Sigmoid colon (tissue), 7 donors: Measurements from ENCODE around the gene ENTHD1. TPM values are rescaled to one million over a fixed set of nuclear protein-coding genes. Genes with fewer than 3 reads are reported as not detected.

Source experiments
- DNase-seq: peaks from one replicate; pipeline ENCODE4 v3.0.0-alpha.2; 2019
- H3K27ac ChIP-seq, 4 donors: fragments of 200-600 bp; sonication (generic); one replicate each; pipeline ENCODE4 v1.5.1; 2016 to 2019; ENCODE audit warnings: mild to moderate bottlenecking in 1 of 4
- H3K27me3 ChIP-seq, 3 donors: fragments of 200-600 bp; sonication (generic); one replicate each; pipeline ENCODE4 v1.5.1; 2019; ENCODE audit warnings: mild to moderate bottlenecking in 1 of 3
- H3K36me3 ChIP-seq, 4 donors: fragments of 200-600 bp; sonication (generic); one replicate each; pipeline ENCODE4 v1.5.1; 2016 to 2019
- H3K4me1 ChIP-seq, 4 donors: fragments of 200-600 bp; sonication (generic); one replicate each; pipeline ENCODE4 v1.5.1; 2017 to 2019
- H3K4me3 ChIP-seq, 4 donors: fragments of 200-600 bp; sonication (generic); one replicate each; pipeline ENCODE4 v1.5.1; 2017 to 2019; ENCODE audit warnings: mild to moderate bottlenecking in 2 of 4, moderate library complexity in 1 of 4
- H3K9me3 ChIP-seq, 4 donors: fragments of 200-600 bp in 3 of 4; sonication (generic) in 3 of 4; one replicate each; pipeline versions ENCODE4 v1.5.1 to v1.6.1; 2013 to 2019
- CTCF ChIP-seq, 4 experiments: fragments of 450-650 bp in 3 of 4; fragments of 200-600 bp in 1 of 4; IDR thresholded peaks; one replicate each; pipeline ENCODE4 v1.5.1; 2016 to 2019; ENCODE audit warnings: antibody characterized with exemption in 4 of 4, mild to moderate bottlenecking in 3 of 4, moderate library complexity in 2 of 4
- EP300 ChIP-seq, 4 donors: sonication (generic); formaldehyde crosslinking; IDR thresholded peaks; one replicate each; pipeline ENCODE4 v1.6.1; 2017; ENCODE audit warnings: antibody characterized with exemption in 4 of 4
- POLR2A ChIP-seq, 2 donors: fragments of 450-650 bp; IDR thresholded peaks; one replicate each; pipeline ENCODE4 v1.6.1; 2016; ENCODE audit warnings: antibody characterized with exemption in 2 of 2, mild to moderate bottlenecking in 2 of 2, moderate library complexity in 2 of 2
- POLR2AphosphoS5 ChIP-seq, 4 donors: sonication (generic); formaldehyde crosslinking; IDR thresholded peaks; one replicate each; pipeline ENCODE4 v1.6.1; 2017; ENCODE audit warnings: antibody characterized with exemption in 4 of 4
- WGBS, 2 donors: extraction: QIAGEN DNeasy Blood & Tissue Kit; methylation state at CpG; one replicate each; pipeline ENCODE4 v1.1.7; 2013; 5-methylcytosine and 5-hydroxymethylcytosine counted together
- intact Hi-C: fragments of 100-400 bp; cut with DNase I; formaldehyde crosslinking; loops from one replicate; pipeline ENCODE4 v1.15.1; 2023
- polyA plus RNA-seq, 3 donors: library from polyadenylated mRNA; stranded (reverse); fragments of 200-250 nt; gene quantifications; one replicate each; pipeline ENCODE4 v1.2.3, GENCODE V29; 2013
- total RNA-seq, 4 donors: library from RNA; depleted of rRNA; stranded (reverse); fragments of >200 nt; gene quantifications; one replicate each; pipeline ENCODE4 v1.1.0, GENCODE V29; 2016
- donor health status: healthy with polysubstance abuse.
- donor health status: Bipolar disorder and iron deficiency.
- donor health status: healthy.

Gene ENTHD1
- total and polyA plus RNA-seq, 7 donors, result 0.09 TPM; not detected in 6

- Histone ChIP-seq H3K4me1 (no peaks in the 10 kb centered on the region), H3K27ac (no peak overlapping the region), H3K9me3 (no peaks in the 10 kb centered on the region), H3K27me3 (peaks cover 0 to 33% (median 0%) of the 10 kb centered on the region in 3 donors), H3K36me3 (no peaks in the 10 kb centered on the region), H3K4me3 (no peak overlapping the region)
- WGBS, 2 donors, result 65 to 70% methylated on average over 2 of the region's 2 CpGs
- DNase-seq, result no peak
- TF ChIP-seq POLR2AphosphoS5 (IDR thresholded peaks at IDR 0.05) (no peak), POLR2A (IDR thresholded peaks at IDR 0.05) (no peak), CTCF (IDR thresholded peaks at IDR 0.05) (no peak), EP300 (IDR thresholded peaks at IDR 0.05) (no peak)
- intact Hi-C loops, result no loop called here
Measured at GRCh38 chr22:39815932-39816331, 77.6 kb downstream of the ENTHD1 start.

- H3K27me3 ChIP-seq, result peaks cover 0 to 36% (median 0%) of the 10 kb centered on the region in 3 donors
- 68 to 74% methylated on average over 4 of the region's 4 CpGs for WGBS, 2 donors
- no peak overlapping the region for H3K27ac ChIP-seq
- H3K4me3 ChIP-seq, result no peak overlapping the region
- H3K4me1 ChIP-seq, result no peaks in the 10 kb centered on the region
- H3K36me3 ChIP-seq, result no peaks in the 10 kb centered on the region
- H3K9me3 ChIP-seq, result no peaks in the 10 kb centered on the region
- intact Hi-C loops, result no loop called here
- no peak for TF ChIP-seq POLR2A (IDR thresholded peaks at IDR 0.05)
- no peak for TF ChIP-seq CTCF (IDR thresholded peaks at IDR 0.05)
- no peak for TF ChIP-seq POLR2AphosphoS5 (IDR thresholded peaks at IDR 0.05)
- no peak for TF ChIP-seq EP300 (IDR thresholded peaks at IDR 0.05)
- no peak for DNase-seq
Measured at GRCh38 chr22:39814899-39815298, 78.7 kb downstream of the ENTHD1 start.

- intact Hi-C loops, result no loop called here
- TF ChIP-seq POLR2A (IDR thresholded peaks at IDR 0.05), result no peak
- no peak for TF ChIP-seq POLR2AphosphoS5 (IDR thresholded peaks at IDR 0.05)
- TF ChIP-seq EP300 (IDR thresholded peaks at IDR 0.05), result no peak
- no peak for TF ChIP-seq CTCF (IDR thresholded peaks at IDR 0.05)
Measured at GRCh38 chr22:39809772-39810557, 83.6 kb downstream of the ENTHD1 start.

GRCh38 chr22:39808081-39808480 is 85.5 kb downstream of the ENTHD1 start:
- no peaks in the 10 kb centered on the region for H3K36me3 ChIP-seq
- no peak for TF ChIP-seq POLR2AphosphoS5 (IDR thresholded peaks at IDR 0.05)
- no peak for TF ChIP-seq EP300 (IDR thresholded peaks at IDR 0.05)
- TF ChIP-seq POLR2A (IDR thresholded peaks at IDR 0.05), result no peak
- TF ChIP-seq CTCF (IDR thresholded peaks at IDR 0.05), result no peak

More at GRCh38 chr22:39809772-39810557, 83.6 kb downstream of the ENTHD1 start:
- Histone ChIP-seq H3K4me3 (no peak overlapping the region), H3K36me3 (no peaks in the 10 kb centered on the region), H3K4me1 (no peaks in the 10 kb centered on the region), H3K27me3 (peaks cover 0 to 44% (median 0%) of the 10 kb centered on the region in 3 donors), H3K9me3 (no peaks in the 10 kb centered on the region), H3K27ac (no peak overlapping the region)
- 77 to 80% methylated on average over 4 of the region's 4 CpGs for WGBS, 2 donors
- no peak for DNase-seq

More at GRCh38 chr22:39808081-39808480, 85.5 kb downstream of the ENTHD1 start:
- intact Hi-C loops, result no loop called here
- peaks cover 0 to 41% (median 0%) of the 10 kb centered on the region in 3 donors for H3K27me3 ChIP-seq
- DNase-seq, result no peak
- no peaks in the 10 kb centered on the region for H3K4me1 ChIP-seq
- H3K9me3 ChIP-seq, result no peaks in the 10 kb centered on the region
- 49 to 57% methylated on average over 3 of the region's 3 CpGs for WGBS, 2 donors
- H3K4me3 ChIP-seq, result no peak overlapping the region
- no peak overlapping the region for H3K27ac ChIP-seq
